OCI-LY7 (cell line): ENCODE results near the gene TPPP3. TPM values are rescaled to one million over a fixed set of nuclear protein-coding genes. Genes with fewer than 3 reads are reported as not detected.

Source experiments
- BruUV-seq: library from RNA; stranded (reverse); fragments of 400-500 nt; replicated peaks from 2 replicates; lab custom pipeline; 2021; lab: Mats Ljungman, UMichigan
- CTCF ChIA-PET: fragments of 300-600 bp; sonication (Branson Sonifier 250); formaldehyde crosslinking; loops from one replicate; lab custom pipeline; 2022; ENCODE audit warnings: antibody characterized with exemption; ENCODE audit not compliant: unreplicated experiment; lab: Charles Lee
- POLR2A ChIA-PET: fragments of 300-600 bp; sonication (Branson Sonifier 250); formaldehyde crosslinking; loops from one replicate; lab custom pipeline; 2022; ENCODE audit warnings: antibody characterized with exemption; lab: Charles Lee
- DNase-seq: peaks from one replicate; pipeline ENCODE4 v3.0.0-alpha.2; 2015; ENCODE audit warnings: low spot score
- H2AFZ ChIP-seq: fragments of 200-600 bp; sonication (generic), shearing (Covaris generic); 2 replicates; pipeline ENCODE4 v1.6.1; 2014; ENCODE audit warnings: mild to moderate bottlenecking, antibody characterized with exemption, low read length, moderate library complexity
- H3K27ac ChIP-seq: fragments of 200-600 bp; sonication (generic); 2 replicates; pipeline ENCODE4 v1.5.1; 2014; ENCODE audit warnings: mixed run types, low read depth, mild to moderate bottlenecking, moderate library complexity, low read length, inconsistent platforms; ENCODE audit not compliant: poor library complexity, severe bottlenecking
- H3K36me3 ChIP-seq: fragments of 200-600 bp; sonication (generic); 2 replicates; pipeline ENCODE4 v1.6.1; 2014; ENCODE audit warnings: mild to moderate bottlenecking, antibody characterized with exemption, low read length, moderate library complexity, mixed read lengths; ENCODE audit not compliant: insufficient read depth
- H3K4me1 ChIP-seq: fragments of 200-600 bp; sonication (generic); 2 replicates; pipeline ENCODE4 v1.5.1; 2014; ENCODE audit warnings: mild to moderate bottlenecking, low read length; ENCODE audit not compliant: insufficient read depth, poor library complexity, severe bottlenecking
- H3K4me2 ChIP-seq: fragments of 200-600 bp; sonication (generic); 2 replicates; pipeline ENCODE4 v1.6.1; 2014; ENCODE audit warnings: mild to moderate bottlenecking, low read length
- H3K4me3 ChIP-seq: fragments of 200-600 bp; sonication (generic); 2 replicates; pipeline ENCODE4 v1.5.1; 2014; ENCODE audit warnings: mild to moderate bottlenecking, low read depth, low read length; ENCODE audit not compliant: poor library complexity, severe bottlenecking
- H3K79me2 ChIP-seq: fragments of 200-600 bp; sonication (generic); 2 replicates; pipeline ENCODE4 v1.6.1; 2016; ENCODE audit warnings: low read depth, mild to moderate bottlenecking, low read length, moderate library complexity, mixed read lengths; ENCODE audit not compliant: insufficient read depth
- H3K9me2 ChIP-seq: fragments of 200-600 bp; sonication (generic); 2 replicates; pipeline ENCODE4 v1.6.1; 2016; ENCODE audit warnings: mild to moderate bottlenecking, low read length, mixed read lengths; ENCODE audit not compliant: insufficient read depth
- H3K9me3 ChIP-seq: fragments of 200-600 bp; sonication (generic); 2 replicates; pipeline ENCODE4 v1.6.1; 2014; ENCODE audit warnings: mild to moderate bottlenecking, mixed run types, low read length, mixed read lengths
- H4K20me1 ChIP-seq: fragments of 200-600 bp; sonication (generic); 2 replicates; pipeline ENCODE4 v1.6.1; 2014; ENCODE audit warnings: mild to moderate bottlenecking, antibody characterized with exemption, low read length, moderate library complexity, mixed read lengths; ENCODE audit not compliant: insufficient read depth
- CTCF ChIP-seq: fragments of 200-600 bp; sonication (generic); conservative IDR thresholded peaks from 2 replicates; pipeline ENCODE4 v1.5.1; 2014; ENCODE audit warnings: mild to moderate bottlenecking, antibody characterized with exemption, low read length, moderate library complexity, mixed read lengths
- EZH2phosphoT487 ChIP-seq: fragments of 200-600 bp; sonication (generic); IDR thresholded peaks from 2 replicates; pipeline ENCODE4 v1.6.1; 2018; ENCODE audit warnings: low read depth, borderline replicate concordance, mild to moderate bottlenecking, mixed run types, antibody characterized with exemption, low read length, moderate library complexity, mixed read lengths
- intact Hi-C: fragments of 100-400 bp; cut with micrococcal nuclease; formaldehyde crosslinking; loops from one replicate; pipeline ENCODE4 v1.10.0; 2022; ENCODE audit not compliant: unreplicated experiment
- total RNA-seq, 2 experiments: library from RNA; depleted of rRNA in 1 of 2; stranded (reverse); fragments of >200 nt in 1 of 2; shearing (Covaris generic) in 1 of 2; gene quantifications; 2 replicates each; pipeline ENCODE4 v1.2.3, GENCODE V29; 2014 to 2022

Gene TPPP3
- total RNA-seq, 2 experiments from 2014 or later = not detected

GRCh38 chr16:67409631-67410030 lies 16.3 kb upstream of the TPPP3 start:
- TF ChIP-seq CTCF (no peak), EZH2phosphoT487 (no peak)
- CTCF ChIA-PET = no interaction called here
- no peak overlapping the region for H2AFZ ChIP-seq
- no peak overlapping the region for H3K4me2 ChIP-seq
- no peaks in the 10 kb centered on the region for H3K4me1 ChIP-seq
- no peak overlapping the region for H3K27ac ChIP-seq
- no peaks in the 10 kb centered on the region for H3K36me3 ChIP-seq
- intact Hi-C loops = no loop called here
- H3K9me3 ChIP-seq = no peaks in the 10 kb centered on the region
- H3K4me3 ChIP-seq = no peak overlapping the region
- H3K9me2 ChIP-seq = no peaks in the 10 kb centered on the region
- POLR2A ChIA-PET = no interaction called here
- BruUV-seq = no TSS peak
- DNase-seq = no peak
- H3K79me2 ChIP-seq = no peaks in the 10 kb centered on the region
- no peaks in the 10 kb centered on the region for H4K20me1 ChIP-seq

- H4K20me1 ChIP-seq = no peaks in the 10 kb centered on the region
- intact Hi-C loops = no loop called here
- no peaks in the 10 kb centered on the region for H3K79me2 ChIP-seq
- BruUV-seq = no TSS peak
- no peak overlapping the region for H3K4me3 ChIP-seq
- no peaks in the 10 kb centered on the region for H3K9me3 ChIP-seq
- ChIA-PET POLR2A (no interaction called here), CTCF (no interaction called here)
- no peaks in the 10 kb centered on the region for H3K4me1 ChIP-seq
- no peaks in the 10 kb centered on the region for H3K36me3 ChIP-seq
- no peak overlapping the region for H3K27ac ChIP-seq
- no peak for DNase-seq
- H2AFZ ChIP-seq = no peak overlapping the region
- H3K4me2 ChIP-seq = no peak overlapping the region
- TF ChIP-seq EZH2phosphoT487 (no peak), CTCF (no peak)
- no peaks in the 10 kb centered on the region for H3K9me2 ChIP-seq
Measured at GRCh38 chr16:67407788-67408452, 14.6 kb upstream of the TPPP3 start.

GRCh38 chr16:67407176-67407787 lies 14.0 kb upstream of the TPPP3 start:
- no peak for DNase-seq
- Histone ChIP-seq H3K9me3 (no peaks in the 10 kb centered on the region), H3K9me2 (no peaks in the 10 kb centered on the region), H3K36me3 (no peaks in the 10 kb centered on the region), H3K4me2 (no peak overlapping the region), H3K79me2 (no peaks in the 10 kb centered on the region), H3K4me3 (no peak overlapping the region), H4K20me1 (no peaks in the 10 kb centered on the region), H2AFZ (no peak overlapping the region), H3K4me1 (no peaks in the 10 kb centered on the region), H3K27ac (no peak overlapping the region)
- ChIA-PET CTCF (no interaction called here), POLR2A (no interaction called here)
- no TSS peak for BruUV-seq
- TF ChIP-seq EZH2phosphoT487 (no peak), CTCF (no peak)
- intact Hi-C loops = no loop called here
